Measurements from ENCODE around the gene BRD3OS. TPM values are rescaled to one million over a fixed set of nuclear protein-coding genes. Genes with fewer than 3 reads are reported as not detected.

Gene BRD3OS
- total RNA-seq, 1 donor from 2014 or later: 20.2 TPM

DNA sequence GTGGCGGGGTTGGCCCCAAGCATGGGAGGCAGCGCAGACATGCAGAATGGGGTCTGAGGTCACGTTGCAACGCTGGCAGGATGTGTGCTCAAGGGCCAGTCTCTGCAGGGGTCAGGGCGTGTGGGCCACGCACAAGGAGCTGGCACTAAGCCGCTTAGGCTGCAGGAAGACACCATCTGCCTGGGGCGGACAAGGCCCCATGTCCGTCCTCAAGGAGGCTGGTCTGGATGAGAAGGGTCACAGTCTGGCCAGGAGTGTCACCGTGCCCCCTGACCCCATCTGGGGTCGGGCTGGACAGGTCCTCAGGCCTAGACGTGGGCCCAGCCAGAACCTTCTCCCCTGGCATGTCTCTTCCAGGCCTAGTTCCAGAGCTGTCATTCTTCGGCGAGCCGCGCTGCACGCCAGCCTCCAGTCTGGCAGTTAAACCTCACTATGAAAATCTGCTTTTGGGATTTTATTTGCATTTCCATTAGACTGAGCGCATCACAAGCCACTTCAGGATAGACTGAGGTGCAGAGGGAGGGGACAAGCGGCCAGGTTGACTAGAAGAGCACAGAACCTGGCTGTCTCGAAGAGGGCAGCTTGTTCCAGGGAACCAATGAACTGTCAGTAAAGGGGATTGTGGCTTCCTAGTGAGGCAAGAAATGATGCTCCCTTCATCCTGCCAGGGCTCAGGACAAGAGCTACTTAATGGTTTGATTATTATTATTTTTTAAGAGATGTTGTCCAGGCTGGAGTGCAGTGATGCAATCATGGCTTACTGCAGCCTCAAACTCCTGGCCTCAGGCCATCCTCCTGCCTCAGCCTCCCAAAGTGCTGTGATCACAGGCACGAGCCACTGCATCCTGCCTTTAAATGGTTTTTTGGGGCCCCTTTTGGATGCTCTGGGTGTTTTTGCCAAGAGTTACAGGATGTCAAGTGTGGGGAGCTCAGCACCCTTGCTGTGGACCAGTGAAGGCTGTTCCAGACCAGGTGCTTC is 4.3 kb downstream of the BRD3OS start:
- H3K4me1 Mint-ChIP-seq (ENCODE audit: low read depth, unreplicated experiment): no peaks in the 10 kb centered on the region
- Histone ChIP-seq H2AFZ (ENCODE audit: low read depth, low read length) (no peak overlapping the region), H3K27ac (ENCODE audit: low read depth, low read length) (no peak overlapping the region), H3K4me1 (ENCODE audit: insufficient read depth, low read length) (peaks cover 7% of the 10 kb centered on the region), H3K4me3 (ENCODE audit: insufficient read depth, low read depth, low read length) (no peak overlapping the region), H3K79me2 (ENCODE audit: insufficient read depth, low read length) (no peaks in the 10 kb centered on the region), H3K4me2 (ENCODE audit: low read length) (no peak overlapping the region), H4K20me1 (ENCODE audit: insufficient read depth, low read length) (peaks cover 24% of the 10 kb centered on the region), H3K9me3 (ENCODE audit: insufficient read depth, low read depth, low read length) (no peaks in the 10 kb centered on the region), H3K27me3 (ENCODE audit: insufficient read depth, low read length) (no peaks in the 10 kb centered on the region), H3K36me3 (ENCODE audit: insufficient read depth, low read length) (peaks cover 10% of the 10 kb centered on the region), H3K9ac (ENCODE audit: low read length) (no peak overlapping the region)
- TF ChIP-seq, protein P1, sequence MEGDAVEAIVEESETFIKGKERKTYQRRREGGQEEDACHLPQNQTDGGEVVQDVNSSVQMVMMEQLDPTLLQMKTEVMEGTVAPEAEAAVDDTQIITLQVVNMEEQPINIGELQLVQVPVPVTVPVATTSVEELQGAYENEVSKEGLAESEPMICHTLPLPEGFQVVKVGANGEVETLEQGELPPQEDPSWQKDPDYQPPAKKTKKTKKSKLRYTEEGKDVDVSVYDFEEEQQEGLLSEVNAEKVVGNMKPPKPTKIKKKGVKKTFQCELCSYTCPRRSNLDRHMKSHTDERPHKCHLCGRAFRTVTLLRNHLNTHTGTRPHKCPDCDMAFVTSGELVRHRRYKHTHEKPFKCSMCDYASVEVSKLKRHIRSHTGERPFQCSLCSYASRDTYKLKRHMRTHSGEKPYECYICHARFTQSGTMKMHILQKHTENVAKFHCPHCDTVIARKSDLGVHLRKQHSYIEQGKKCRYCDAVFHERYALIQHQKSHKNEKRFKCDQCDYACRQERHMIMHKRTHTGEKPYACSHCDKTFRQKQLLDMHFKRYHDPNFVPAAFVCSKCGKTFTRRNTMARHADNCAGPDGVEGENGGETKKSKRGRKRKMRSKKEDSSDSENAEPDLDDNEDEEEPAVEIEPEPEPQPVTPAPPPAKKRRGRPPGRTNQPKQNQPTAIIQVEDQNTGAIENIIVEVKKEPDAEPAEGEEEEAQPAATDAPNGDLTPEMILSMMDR (IDR thresholded peaks at IDR 0.05; ENCODE audit: insufficient read depth, low read depth, low read length): no peak
- no peak for TF ChIP-seq EZH2 (IDR thresholded peaks at IDR 0.05; ENCODE audit: insufficient read depth, low read length)
- H3K27me3 Mint-ChIP-seq (ENCODE audit: low read depth, unreplicated experiment): no peaks in the 10 kb centered on the region
- H3K36me3 Mint-ChIP-seq (ENCODE audit: low read depth, unreplicated experiment): peaks cover 13% of the 10 kb centered on the region
- H3K27ac Mint-ChIP-seq (ENCODE audit: unreplicated experiment): no peak overlapping the region
- DNase-seq (ENCODE audit: low read depth) (no peak), FAIRE-seq (no peak)
- H3K4me3 Mint-ChIP-seq (ENCODE audit: unreplicated experiment): no peak overlapping the region
- no peaks in the 10 kb centered on the region for H3K9me3 Mint-ChIP-seq (ENCODE audit: unreplicated experiment)

DNA sequence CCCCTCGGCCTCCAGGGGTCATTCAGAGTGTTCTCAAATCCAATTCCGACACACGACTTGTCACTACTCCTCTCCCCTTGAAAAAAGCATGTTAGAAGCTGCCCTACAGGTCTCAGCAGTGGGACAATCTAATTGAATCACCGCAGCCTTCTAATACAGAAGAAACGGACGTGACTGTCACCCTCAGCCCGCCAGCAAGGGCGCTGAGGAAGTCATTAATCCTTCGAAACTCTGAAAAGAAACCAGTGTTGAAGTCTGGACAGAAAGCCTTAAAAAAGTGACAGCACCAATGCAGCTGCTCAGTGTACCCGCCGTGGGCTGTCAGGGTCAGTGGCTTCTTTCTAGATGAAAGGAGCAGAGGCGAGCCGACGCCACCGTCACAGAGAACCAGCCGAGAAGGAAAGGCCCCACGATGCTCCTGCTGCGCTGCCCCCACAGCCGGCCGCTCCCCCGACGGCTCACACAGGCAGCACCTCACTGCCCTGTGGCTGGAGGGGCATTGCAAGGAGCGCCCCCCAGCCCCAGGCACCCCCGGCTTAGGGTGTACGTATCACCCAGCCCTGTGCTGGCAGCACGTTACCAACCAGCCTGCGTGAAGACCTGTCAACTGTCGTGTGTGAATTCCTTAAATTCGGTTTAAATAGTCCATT is 5.7 kb downstream of the BRD3OS start:
- no peak overlapping the region for H3K27ac Mint-ChIP-seq (ENCODE audit: unreplicated experiment)
- H3K9ac ChIP-seq (ENCODE audit: low read length): no peak overlapping the region
- no peak overlapping the region for H2AFZ ChIP-seq (ENCODE audit: low read depth, low read length)
- no peak for FAIRE-seq
- no peaks in the 10 kb centered on the region for H3K27me3 Mint-ChIP-seq (ENCODE audit: low read depth, unreplicated experiment)
- H3K9me3 ChIP-seq (ENCODE audit: insufficient read depth, low read depth, low read length): no peaks in the 10 kb centered on the region
- no peak overlapping the region for H3K4me3 Mint-ChIP-seq (ENCODE audit: unreplicated experiment)
- no peaks in the 10 kb centered on the region for H3K27me3 ChIP-seq (ENCODE audit: insufficient read depth, low read length)
- H4K20me1 ChIP-seq (ENCODE audit: insufficient read depth, low read length): peaks cover 30% of the 10 kb centered on the region
- H3K4me3 ChIP-seq (ENCODE audit: insufficient read depth, low read depth, low read length): no peak overlapping the region
- TF ChIP-seq, protein P1 (IDR thresholded peaks at IDR 0.05; ENCODE audit: insufficient read depth, low read depth, low read length): no peak
- no peak for TF ChIP-seq EZH2 (IDR thresholded peaks at IDR 0.05; ENCODE audit: insufficient read depth, low read length)
- H3K4me2 ChIP-seq (ENCODE audit: low read length): no peak overlapping the region
- H3K27ac ChIP-seq (ENCODE audit: low read depth, low read length): no peak overlapping the region
- peaks cover 5% of the 10 kb centered on the region for H3K4me1 ChIP-seq (ENCODE audit: insufficient read depth, low read length)
- H3K36me3 ChIP-seq (ENCODE audit: insufficient read depth, low read length): peaks cover 10% of the 10 kb centered on the region
- H3K9me3 Mint-ChIP-seq (ENCODE audit: unreplicated experiment): no peaks in the 10 kb centered on the region
- H3K79me2 ChIP-seq (ENCODE audit: insufficient read depth, low read length): no peaks in the 10 kb centered on the region
- peaks cover 17% of the 10 kb centered on the region for H3K36me3 Mint-ChIP-seq (ENCODE audit: low read depth, unreplicated experiment)
- no peak for DNase-seq (ENCODE audit: low read depth)
- H3K4me1 Mint-ChIP-seq (ENCODE audit: low read depth, unreplicated experiment): no peaks in the 10 kb centered on the region

Measured in astrocyte (in vitro differentiated cells and primary cell).